GM13976 (cell line): ENCODE results near the gene TRIM64.
"Not testable (repeated sequence)": the region's sequence is repeated elsewhere in the genome, so short reads cannot be mapped to it uniquely, and the experiment has no call there.

Experiments
- DNase-seq: peaks from one replicate; pipeline ENCODE4 v3.0.0; 2012; ENCODE audit warnings: low spot score
- CTCF ChIP-seq: IDR thresholded peaks from 2 replicates; pipeline ENCODE4 v1.5.1; 2012; ENCODE audit warnings: borderline replicate concordance, mild to moderate bottlenecking; ENCODE audit not compliant: insufficient read depth; ENCODE audit errors: extremely low read depth, missing control alignments, control extremely low read depth
- in situ Hi-C: fragments of 300-500 bp; cut with MboI; formaldehyde crosslinking; loops from one replicate; pipeline ENCODE4 v1.12.0; 2022; ENCODE audit warnings: low sequenced_read_pairs, mixed read lengths, inconsistent platforms; ENCODE audit not compliant: unreplicated experiment

The TRIM64 gene

GRCh38 chr11:89965737-89966136 is at the start of gene TRIM64:
Gene TRIM64 (plus strand): TSS chr11:89966037. CDS start chr11:89968504, 2,467 bp downstream.
- DNase-seq, in situ Hi-C loops: not testable (repeated sequence)

GRCh38 chr11:89922195-89922660 is 43.6 kb upstream of the TRIM64 start, which contains the start of gene TRIM49D1:
Gene TRIM49D1 (minus strand): TSS chr11:89922245. CDS start chr11:89917710, 4,535 bp downstream.
- in situ Hi-C loops, result no loop called here
- DNase-seq, result no peak
- TF ChIP-seq CTCF, result no peak

GRCh38 chr11:89923764-89924163 is 42.1 kb upstream of the TRIM64 start, which contains the start of gene TRIM49D2:
Gene TRIM49D2 (plus strand): TSS chr11:89924064. CDS start chr11:89926762, 2,698 bp downstream.
- DNase-seq, in situ Hi-C loops: not testable (repeated sequence)

GRCh38 chr11:89960833-89961232 is 5.0 kb upstream of the TRIM64 start:
- DNase-seq, in situ Hi-C loops: not testable (repeated sequence)
